HL-60 (cell line): ENCODE measurements around the gene NCOA3.

Experiments
- CTCF ChIP-seq: IDR thresholded peaks from one replicate; pipeline ENCODE4 v1.5.1; 2011; ENCODE audit warnings: low read length, control low read depth, inconsistent platforms; ENCODE audit not compliant: insufficient read depth
- POLR2AphosphoS5 ChIP-seq: IDR thresholded peaks from 2 replicates; pipeline ENCODE4 v1.6.1; 2012; ENCODE audit warnings: low read depth

DNA sequence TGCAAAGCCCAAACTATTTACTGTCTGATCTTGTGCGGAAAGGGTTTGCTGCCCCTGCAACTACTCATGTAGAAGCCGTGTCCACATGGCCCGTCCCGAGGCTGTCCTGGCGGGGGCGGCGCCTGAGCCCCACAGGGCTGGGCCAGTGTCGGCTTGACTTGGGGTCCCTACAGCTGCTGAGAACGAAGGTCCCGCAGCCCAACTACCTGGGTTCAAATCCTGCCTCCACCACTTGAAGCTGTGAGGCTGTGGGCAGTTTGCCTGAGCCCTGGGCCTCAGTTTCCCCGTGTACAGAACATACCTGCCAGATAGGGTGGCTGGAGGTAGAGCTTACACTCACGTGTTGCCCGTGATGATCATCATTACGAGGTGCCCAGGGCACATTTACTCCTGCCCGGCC lies 172.5 kb downstream of the NCOA3 start:
- TF ChIP-seq CTCF (no peak), POLR2AphosphoS5 (no peak)
